Stimulated activated effector memory CD8-positive, alpha-beta T cell treated with anti-CD3 and anti-CD28 coated beads, Interleukin-12 subunit alpha, Interleukin-12 subunit beta, amount 100 ng/mL, for 72 hours (primary cell): ENCODE data around the gene TMEM204.

Experiments used
- ATAC-seq: fragments of 150-1000 bp; cut with Tn5 transposase; 2 replicates; pipeline ENCODE4 v1.10.0; 2021
- DNase-seq, 2 donors: peaks; one replicate each; pipeline ENCODE4 v3.0.0; 2021 to 2022; ENCODE audit warnings: low spot score in 2 of 2
- H3K27ac Mint-ChIP-seq: one replicate; pipeline ENCODE4 v1.8.0; 2022; ENCODE audit warnings: mild to moderate bottlenecking, mixed read lengths
- H3K36me3 Mint-ChIP-seq: one replicate; pipeline ENCODE4 v1.8.0; 2022; ENCODE audit warnings: mild to moderate bottlenecking, mixed read lengths
- H3K4me1 Mint-ChIP-seq: one replicate; pipeline ENCODE4 v1.8.0; 2022; ENCODE audit warnings: mixed read lengths
- H3K4me3 Mint-ChIP-seq: one replicate; pipeline ENCODE4 v1.8.0; 2022; ENCODE audit warnings: mild to moderate bottlenecking, mixed read lengths
- H3K9me3 Mint-ChIP-seq: one replicate; pipeline ENCODE4 v1.8.0; 2022; ENCODE audit warnings: mixed read lengths

The TMEM204 gene

DNA sequence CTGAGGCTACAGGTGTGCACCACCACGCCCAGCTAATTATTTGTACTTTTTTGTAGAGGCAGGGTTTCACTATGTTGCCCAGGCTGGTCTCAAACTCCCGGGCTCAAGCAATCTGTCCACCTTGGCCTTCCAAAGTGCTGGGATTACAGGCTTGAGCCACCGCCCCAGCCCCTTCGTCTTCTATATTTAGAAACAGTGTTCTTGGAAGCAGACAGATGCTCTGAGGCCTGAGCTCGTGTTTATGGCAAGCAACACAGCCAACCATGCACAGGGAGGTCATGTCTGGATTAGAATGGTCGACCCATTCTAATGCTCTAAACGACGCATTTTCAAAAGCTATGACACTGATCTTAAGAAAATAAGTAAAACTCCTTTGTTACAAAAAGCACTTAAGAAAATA lies 16.6 kb downstream of the TMEM204 start:
- Mint-ChIP-seq H3K4me1 (peaks cover 22% of the 10 kb centered on the region), H3K36me3 (peaks cover 29% of the 10 kb centered on the region), H3K27ac (peak overlapping the region; percentile 7), H3K4me3 (no peak overlapping the region), H3K9me3 (no peaks in the 10 kb centered on the region)
- DNase-seq (no peak), ATAC-seq (no peak)

DNA sequence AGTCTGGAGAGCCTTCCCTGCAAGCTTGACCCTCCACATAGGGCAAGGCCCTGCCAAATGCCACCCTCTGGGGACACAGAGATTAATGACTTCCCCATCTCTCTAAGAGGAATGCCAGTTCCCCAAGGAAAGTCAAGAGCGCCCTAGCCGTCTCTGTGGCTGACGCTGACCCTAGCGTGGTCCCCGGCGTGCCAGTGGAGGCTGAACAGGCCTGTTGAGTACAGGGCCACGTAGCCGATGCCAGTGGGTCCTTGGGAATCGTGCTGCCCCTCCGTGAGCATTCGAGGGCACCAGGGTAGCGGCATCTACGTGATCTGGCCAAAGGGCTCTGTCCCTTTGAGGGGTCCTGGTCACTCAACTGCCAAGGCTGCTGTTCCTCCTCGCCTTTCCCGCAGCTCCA lies 17.2 kb downstream of the TMEM204 start:
- Mint-ChIP-seq H3K4me3 (no peak overlapping the region), H3K4me1 (peaks cover 16% of the 10 kb centered on the region), H3K36me3 (peaks cover 35% of the 10 kb centered on the region), H3K9me3 (no peaks in the 10 kb centered on the region), H3K27ac (peak overlapping the region; percentile 68)
- no peak for ATAC-seq
- DNase-seq, result no peak

DNA sequence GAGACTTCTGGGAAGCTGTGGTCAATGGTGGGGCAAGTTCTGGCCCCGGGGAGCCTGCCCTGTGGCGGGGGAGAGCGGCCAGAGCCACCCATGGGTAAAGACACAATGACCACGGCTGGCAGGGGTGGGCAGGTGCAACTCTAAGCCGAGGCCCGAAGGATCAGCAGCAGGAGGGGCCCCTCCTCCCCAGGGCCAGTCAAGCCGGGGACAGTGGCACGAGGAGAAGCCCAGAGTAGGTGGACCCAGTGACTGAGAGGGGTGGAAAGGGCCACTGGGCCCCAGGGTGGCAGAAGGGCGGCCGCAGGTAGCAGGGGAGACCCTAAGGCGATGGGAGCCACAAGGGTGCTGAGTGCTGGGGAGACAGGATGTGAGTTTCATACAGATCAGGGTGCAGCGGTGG lies 17.7 kb downstream of the TMEM204 start:
- peak overlapping the region; percentile 68 for H3K27ac Mint-ChIP-seq
- ATAC-seq (no peak), DNase-seq (no peak)
- no peak overlapping the region for H3K4me3 Mint-ChIP-seq
- H3K9me3 Mint-ChIP-seq, result no peaks in the 10 kb centered on the region
- peaks cover 12% of the 10 kb centered on the region for H3K4me1 Mint-ChIP-seq
- peaks cover 40% of the 10 kb centered on the region for H3K36me3 Mint-ChIP-seq

DNA sequence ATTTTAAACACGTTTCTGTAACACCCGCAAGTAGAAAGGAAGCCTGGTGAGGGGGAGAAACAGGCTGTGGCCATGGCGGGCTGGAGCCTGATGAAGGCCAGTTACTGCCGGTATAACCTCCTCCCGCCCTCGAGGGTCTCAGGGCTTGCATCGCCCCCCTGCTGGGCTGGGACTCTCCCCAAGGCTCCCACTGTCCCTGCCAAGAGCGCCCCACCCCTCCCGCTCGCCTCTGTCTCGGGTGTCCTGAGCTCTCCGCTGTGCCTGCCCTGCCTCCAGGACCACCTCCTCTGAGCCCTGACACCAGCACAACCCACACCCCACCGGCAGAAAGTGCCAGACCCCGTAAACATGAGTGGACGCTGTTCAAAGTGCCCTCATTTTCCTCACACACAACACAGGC lies 18.7 kb downstream of the TMEM204 start:
- no peaks in the 10 kb centered on the region for H3K9me3 Mint-ChIP-seq

DNA sequence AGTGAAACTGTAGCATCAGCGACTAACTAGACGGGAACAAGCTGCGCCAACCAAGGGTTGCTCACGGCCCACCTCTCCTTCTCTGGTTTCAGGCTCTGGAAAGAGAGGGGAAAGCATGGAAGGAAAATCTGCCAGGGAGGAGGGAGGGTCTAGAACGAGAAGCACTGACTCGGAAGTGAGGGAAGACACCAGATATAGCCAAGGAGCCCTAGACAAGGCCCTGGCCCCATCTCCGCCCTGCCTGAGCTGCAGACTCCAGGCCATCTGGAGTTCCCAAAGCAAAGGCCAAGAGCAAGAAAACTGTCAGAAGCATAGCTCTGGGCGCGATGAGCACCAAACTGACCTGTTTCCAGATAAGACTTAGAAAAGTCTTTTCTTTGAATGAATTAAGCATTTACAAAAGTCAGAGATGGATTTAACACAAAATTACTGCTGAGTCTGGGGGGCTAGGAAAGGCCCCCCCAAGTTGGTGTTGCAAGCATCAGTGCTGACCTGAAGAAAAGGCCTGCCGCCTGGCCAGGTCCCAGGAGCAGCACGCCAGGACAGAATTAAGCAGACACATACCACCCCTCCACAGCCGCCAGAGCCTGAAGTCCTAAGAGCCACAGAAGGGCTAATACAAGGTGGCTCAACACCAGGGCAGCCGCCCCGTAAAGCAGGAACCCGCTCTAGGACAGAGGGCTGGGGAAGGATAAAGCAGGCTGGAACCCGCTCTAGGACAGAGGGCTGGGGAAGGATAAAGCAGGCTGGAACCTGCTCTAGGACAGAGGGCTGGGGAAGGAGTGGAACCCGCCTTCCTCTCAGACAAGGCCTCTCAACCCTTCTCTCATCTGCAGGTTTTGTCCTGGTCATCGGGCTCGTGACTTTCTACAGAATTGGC lies 20.7 kb downstream of the TMEM204 start:
- peak overlapping the region; percentile 72 for H3K27ac Mint-ChIP-seq
- no peak for ATAC-seq
- H3K9me3 Mint-ChIP-seq, result no peaks in the 10 kb centered on the region
- no peak for DNase-seq
- H3K36me3 Mint-ChIP-seq, result peaks cover 35% of the 10 kb centered on the region
- H3K4me1 Mint-ChIP-seq, result peaks cover 7% of the 10 kb centered on the region
- H3K4me3 Mint-ChIP-seq, result no peak overlapping the region

More for the DNA sequence above, 18.7 kb downstream of the TMEM204 start:
- Mint-ChIP-seq H3K4me3 (no peak overlapping the region), H3K27ac (peak overlapping the region; percentile 68), H3K4me1 (peaks cover 8% of the 10 kb centered on the region), H3K36me3 (peaks cover 41% of the 10 kb centered on the region)
- no peak for DNase-seq
- no peak for ATAC-seq

DNA sequence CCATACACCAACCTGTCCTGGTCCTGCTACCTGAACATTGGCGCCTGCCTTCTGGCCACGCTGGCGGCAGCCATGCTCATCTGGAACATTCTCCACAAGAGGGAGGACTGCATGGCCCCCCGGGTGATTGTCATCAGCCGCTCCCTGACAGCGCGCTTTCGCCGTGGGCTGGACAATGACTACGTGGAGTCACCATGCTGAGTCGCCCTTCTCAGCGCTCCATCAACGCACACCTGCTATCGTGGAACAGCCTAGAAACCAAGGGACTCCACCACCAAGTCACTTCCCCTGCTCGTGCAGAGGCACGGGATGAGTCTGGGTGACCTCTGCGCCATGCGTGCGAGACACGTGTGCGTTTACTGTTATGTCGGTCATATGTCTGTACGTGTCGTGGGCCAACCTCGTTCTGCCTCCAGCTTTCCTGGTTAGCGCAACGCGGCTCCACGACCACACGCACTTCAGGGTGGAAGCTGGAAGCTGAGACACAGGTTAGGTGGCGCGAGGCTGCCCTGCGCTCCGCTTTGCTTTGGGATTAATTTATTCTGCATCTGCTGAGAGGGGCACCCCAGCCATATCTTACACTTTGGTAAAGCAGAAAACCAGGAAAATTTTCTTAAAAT lies 21.5 kb downstream of the TMEM204 start:
- ATAC-seq (no peak), DNase-seq (no peak)
- Mint-ChIP-seq H3K4me3 (no peak overlapping the region), H3K36me3 (peaks cover 30% of the 10 kb centered on the region), H3K9me3 (no peaks in the 10 kb centered on the region), H3K4me1 (peaks cover 14% of the 10 kb centered on the region), H3K27ac (no peak overlapping the region)

DNA sequence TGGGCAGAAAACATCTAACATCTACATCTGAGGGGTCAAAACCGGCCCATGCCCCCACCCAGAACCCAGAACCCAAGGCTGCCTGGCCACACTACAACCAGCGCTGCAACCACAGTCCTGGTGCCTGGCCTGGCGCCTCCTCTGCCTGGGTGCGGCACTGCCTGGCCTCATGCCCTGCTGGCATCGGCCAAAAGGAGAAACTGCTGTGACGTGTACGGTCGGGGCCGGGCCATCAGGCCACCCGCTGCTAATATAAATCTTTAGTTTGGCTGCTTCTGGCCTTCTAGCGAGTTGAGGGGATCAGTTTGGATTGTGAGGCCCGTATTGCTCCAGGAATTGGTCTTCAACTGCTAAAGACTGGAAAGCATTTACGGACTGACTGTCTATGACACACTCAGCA lies 22.8 kb downstream of the TMEM204 start:
- Mint-ChIP-seq H3K4me3 (no peak overlapping the region), H3K36me3 (peaks cover 23% of the 10 kb centered on the region), H3K27ac (no peak overlapping the region), H3K9me3 (no peaks in the 10 kb centered on the region), H3K4me1 (peaks cover 16% of the 10 kb centered on the region)
- no peak for ATAC-seq
- no peak for DNase-seq

DNA sequence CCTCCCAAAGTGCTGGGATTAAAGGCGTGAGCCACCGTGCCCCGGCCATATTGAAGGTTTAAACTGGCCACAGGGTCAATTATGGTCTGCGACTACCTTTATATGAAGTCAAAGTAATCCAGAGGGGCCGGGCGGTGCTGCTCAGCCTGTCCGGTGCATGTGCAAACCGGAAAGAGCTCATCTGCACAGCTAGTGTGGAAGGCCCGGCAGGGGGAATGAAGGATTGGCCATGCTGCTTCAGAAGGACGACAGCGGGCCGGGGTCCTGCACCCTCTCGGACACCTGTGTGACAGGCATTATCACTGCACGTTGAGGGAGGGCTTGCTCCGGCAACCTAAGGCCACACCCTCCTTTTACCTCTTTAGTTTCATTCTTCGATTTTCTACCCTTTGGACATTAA lies 23.6 kb downstream of the TMEM204 start:
- peaks cover 23% of the 10 kb centered on the region for H3K36me3 Mint-ChIP-seq
- DNase-seq (no peak), ATAC-seq (no peak)
- peaks cover 16% of the 10 kb centered on the region for H3K4me1 Mint-ChIP-seq
- no peak overlapping the region for H3K27ac Mint-ChIP-seq
- no peak overlapping the region for H3K4me3 Mint-ChIP-seq
- no peaks in the 10 kb centered on the region for H3K9me3 Mint-ChIP-seq

DNA sequence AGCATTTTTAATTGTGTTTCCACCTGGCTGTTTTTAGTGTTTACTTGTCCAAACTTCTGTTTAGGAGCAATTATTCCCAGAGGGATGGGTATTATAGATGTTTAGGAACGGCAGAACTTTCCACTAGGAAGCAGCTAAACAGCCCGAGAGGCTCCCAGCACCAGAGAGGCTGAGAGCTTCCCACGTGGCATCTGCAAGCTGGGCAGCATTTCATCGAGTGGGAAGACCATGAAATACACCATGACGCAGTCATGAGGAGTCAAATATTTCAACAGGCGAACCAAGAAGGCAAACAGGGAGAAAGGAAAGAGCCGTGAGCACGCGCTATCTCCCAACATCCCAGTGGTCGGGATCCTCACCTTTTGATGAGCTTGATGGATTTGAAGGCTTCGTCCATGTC lies 24.1 kb downstream of the TMEM204 start:
- DNase-seq (no peak), ATAC-seq (no peak)
- Mint-ChIP-seq H3K9me3 (no peaks in the 10 kb centered on the region), H3K36me3 (peaks cover 23% of the 10 kb centered on the region), H3K4me3 (no peak overlapping the region), H3K27ac (no peak overlapping the region), H3K4me1 (peaks cover 16% of the 10 kb centered on the region)

DNA sequence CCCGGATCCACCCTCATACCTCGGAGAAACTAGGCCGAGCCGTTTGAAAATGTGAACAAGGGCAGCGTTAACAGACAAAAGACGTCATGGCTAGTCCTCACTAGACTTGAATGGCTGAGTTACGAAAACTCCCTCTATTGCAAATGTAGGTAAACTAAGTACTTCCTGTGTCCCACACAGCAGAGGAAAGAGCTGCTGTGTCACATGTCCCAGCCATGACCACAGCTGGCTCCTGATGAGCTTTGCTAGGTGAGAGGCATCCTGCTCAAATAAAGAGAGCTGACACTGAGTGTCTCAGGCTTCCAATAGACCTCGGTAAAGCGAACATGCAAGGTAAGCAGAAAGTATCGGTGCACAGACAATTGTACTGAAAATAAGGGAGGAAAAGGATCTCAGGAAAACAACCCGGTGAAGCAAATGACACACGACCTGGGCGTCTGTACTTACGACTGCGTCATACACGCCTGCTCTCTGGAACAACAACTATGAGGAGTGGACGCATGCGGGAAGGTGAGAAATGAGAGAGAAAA lies 26.0 kb downstream of the TMEM204 start:
- peaks cover 17% of the 10 kb centered on the region for H3K36me3 Mint-ChIP-seq
- DNase-seq, result no peak
- peak overlapping the region; percentile 4 for H3K4me3 Mint-ChIP-seq
- no peaks in the 10 kb centered on the region for H3K9me3 Mint-ChIP-seq
- H3K27ac Mint-ChIP-seq, result peak overlapping the region; percentile 12
- peak; percentile 89 for ATAC-seq
- H3K4me1 Mint-ChIP-seq, result peaks cover 16% of the 10 kb centered on the region

DNA sequence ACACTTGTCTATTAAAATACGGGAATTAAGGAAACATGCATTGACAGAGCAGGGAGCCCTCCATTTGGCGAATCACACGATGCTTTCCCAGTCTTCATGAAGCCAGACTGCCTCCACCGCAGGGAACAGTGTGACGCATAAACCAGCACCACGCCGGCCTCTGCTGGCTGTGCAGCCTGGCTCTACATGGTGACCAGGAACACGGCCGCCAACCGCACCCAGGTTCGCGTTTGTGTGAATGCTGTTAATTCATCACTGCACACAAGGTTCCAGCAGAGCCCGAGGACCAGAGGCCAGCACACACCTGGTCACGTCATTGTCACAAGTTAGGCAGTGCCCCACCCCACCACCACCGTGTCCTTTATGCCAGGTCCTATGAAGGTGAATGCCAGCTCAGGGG lies 26.7 kb downstream of the TMEM204 start:
- no peak for ATAC-seq
- peaks cover 11% of the 10 kb centered on the region for H3K36me3 Mint-ChIP-seq
- peaks cover 22% of the 10 kb centered on the region for H3K4me1 Mint-ChIP-seq
- H3K9me3 Mint-ChIP-seq, result no peaks in the 10 kb centered on the region
- no peak overlapping the region for H3K4me3 Mint-ChIP-seq
- peak overlapping the region; percentile 62 for H3K27ac Mint-ChIP-seq
- no peak for DNase-seq

DNA sequence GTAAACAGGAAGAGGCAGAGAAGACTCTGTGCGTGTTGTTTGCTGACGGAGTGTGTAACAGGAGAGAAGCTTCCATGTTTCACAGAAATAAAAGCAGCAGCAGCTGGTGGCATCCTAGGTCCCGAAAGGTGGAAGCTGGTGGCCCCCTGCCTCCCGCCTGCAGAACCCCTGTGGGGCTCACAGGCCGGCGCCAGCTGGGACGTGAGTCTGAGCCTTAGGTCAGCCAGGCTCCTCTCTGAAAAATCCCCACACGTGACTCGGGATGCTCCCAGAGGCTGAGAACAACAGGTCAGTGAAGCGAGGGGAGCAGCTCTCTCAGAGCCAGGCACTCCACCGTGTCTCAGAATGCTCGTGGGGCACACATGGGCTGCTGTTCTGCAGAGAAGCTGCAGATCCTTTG lies 27.4 kb downstream of the TMEM204 start:
- ATAC-seq, result no peak
- H3K36me3 Mint-ChIP-seq, result peaks cover 4% of the 10 kb centered on the region
- H3K27ac Mint-ChIP-seq, result peak overlapping the region; percentile 62

DNA sequence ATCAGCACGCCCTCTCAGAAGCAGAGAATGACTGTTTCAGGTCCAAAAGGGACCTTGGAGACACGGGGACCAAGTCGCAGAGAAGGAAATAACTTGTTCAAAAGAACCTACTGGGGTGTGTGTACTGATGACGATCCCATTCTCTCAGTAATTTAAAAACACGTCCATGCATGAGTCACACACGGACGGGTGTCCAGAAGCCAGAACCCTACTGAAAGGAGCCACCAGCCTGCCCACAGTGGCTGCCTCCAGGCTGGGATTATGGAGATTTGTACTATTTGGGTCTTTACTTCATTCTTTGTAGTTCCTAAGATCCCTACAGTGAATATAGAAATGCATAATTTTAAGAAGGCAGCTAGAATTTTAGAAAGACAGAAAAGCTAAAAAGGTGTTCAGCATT lies 27.8 kb downstream of the TMEM204 start:
- H3K36me3 Mint-ChIP-seq, result peaks cover under 1% of the 10 kb centered on the region
- no peak for ATAC-seq
- H3K4me3 Mint-ChIP-seq, result no peak overlapping the region
- H3K27ac Mint-ChIP-seq, result peak overlapping the region; percentile 62
- peaks cover 25% of the 10 kb centered on the region for H3K4me1 Mint-ChIP-seq
- no peak for DNase-seq
- H3K9me3 Mint-ChIP-seq, result no peaks in the 10 kb centered on the region

More for the DNA sequence above, 27.4 kb downstream of the TMEM204 start:
- no peak for DNase-seq
- peaks cover 25% of the 10 kb centered on the region for H3K4me1 Mint-ChIP-seq
- H3K4me3 Mint-ChIP-seq, result no peak overlapping the region
- H3K9me3 Mint-ChIP-seq, result no peaks in the 10 kb centered on the region

DNA sequence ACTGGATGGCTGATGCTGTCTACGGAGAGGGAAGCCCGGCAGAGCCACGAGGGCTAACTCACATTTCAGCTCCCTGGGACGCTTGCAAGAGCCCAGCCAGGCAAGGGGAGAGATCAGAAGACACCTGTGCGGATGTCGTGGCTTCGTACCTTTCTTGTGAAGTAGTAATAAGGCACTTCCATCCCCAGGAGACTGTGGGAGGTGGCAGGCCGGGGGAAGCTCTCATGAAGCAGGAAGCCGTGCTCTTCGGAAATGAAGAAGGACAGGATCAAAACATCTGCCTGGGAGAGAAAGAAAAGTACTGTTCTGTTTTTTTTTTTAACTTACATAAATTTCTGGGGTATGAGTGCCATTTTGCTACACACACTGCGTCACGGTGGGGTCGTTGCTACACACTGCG lies 28.4 kb downstream of the TMEM204 start:
- H3K36me3 Mint-ChIP-seq, result no peaks in the 10 kb centered on the region
- H3K27ac Mint-ChIP-seq, result no peak overlapping the region

DNA sequence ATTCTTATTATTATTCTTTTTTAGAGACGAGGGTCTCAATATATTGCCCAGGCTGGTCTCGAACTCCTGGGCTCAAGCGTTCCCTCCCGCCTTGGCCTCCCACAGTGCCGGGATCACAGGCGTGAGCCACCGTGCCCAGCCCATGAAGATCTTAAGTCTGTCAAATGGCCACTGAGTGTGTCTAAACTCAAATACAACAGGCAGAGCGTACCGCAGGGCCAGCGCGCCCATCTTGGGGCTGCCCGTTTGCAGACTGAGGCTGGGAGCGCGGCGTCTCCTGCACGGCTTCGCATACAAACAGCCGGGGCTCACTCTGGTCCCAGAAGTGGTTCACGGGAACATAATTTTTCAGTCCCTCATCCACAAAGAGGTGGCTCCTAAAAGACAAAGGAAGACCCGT lies 30.3 kb downstream of the TMEM204 start:
- ATAC-seq (no peak), DNase-seq (no peak)
- H3K4me3 Mint-ChIP-seq, result no peak overlapping the region
- H3K4me1 Mint-ChIP-seq, result peaks cover 31% of the 10 kb centered on the region
- no peaks in the 10 kb centered on the region for H3K9me3 Mint-ChIP-seq
- H3K36me3 Mint-ChIP-seq, result no peaks in the 10 kb centered on the region
- H3K27ac Mint-ChIP-seq, result no peak overlapping the region

More for the DNA sequence above, 28.4 kb downstream of the TMEM204 start:
- DNase-seq, result no peak
- Mint-ChIP-seq H3K9me3 (no peaks in the 10 kb centered on the region), H3K4me1 (peaks cover 27% of the 10 kb centered on the region), H3K4me3 (no peak overlapping the region)
- no peak for ATAC-seq

DNA sequence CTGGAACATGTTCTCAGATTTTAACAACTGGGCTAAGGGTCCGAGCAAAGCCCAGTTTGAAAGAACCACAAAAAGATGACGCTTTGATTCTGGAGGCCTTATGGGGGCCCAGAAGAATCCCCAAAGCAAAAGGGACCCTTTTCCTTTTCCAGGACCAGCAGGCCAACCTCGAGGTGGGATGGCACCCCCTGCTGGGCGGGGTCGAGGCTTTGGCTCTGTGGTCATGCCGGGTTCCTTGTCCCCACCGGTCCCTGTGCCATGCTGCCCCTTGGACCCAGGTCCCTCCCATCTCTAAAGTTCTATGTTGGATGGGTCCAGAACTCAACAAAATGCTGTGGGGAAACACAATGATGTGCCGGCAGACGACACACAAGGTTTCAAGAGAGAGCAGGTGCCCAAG lies 30.9 kb downstream of the TMEM204 start:
- Mint-ChIP-seq H3K4me1 (peaks cover 26% of the 10 kb centered on the region), H3K9me3 (no peaks in the 10 kb centered on the region), H3K4me3 (no peak overlapping the region), H3K36me3 (no peaks in the 10 kb centered on the region), H3K27ac (no peak overlapping the region)
- no peak for ATAC-seq
- DNase-seq, result no peak
